Heart right ventricle (tissue), 16 donors: ENCODE data around the gene ADARB2. TPM values are rescaled to one million over a fixed set of nuclear protein-coding genes. Genes with fewer than 3 reads are reported as not detected.

Experiments
- ATAC-seq, 8 donors: fragments of 200-7000 bp; cut with Tn5 transposase; one replicate each; pipeline ENCODE4 v1.9.1; 2020; ENCODE audit warnings: mild to moderate bottlenecking in 8 of 8, moderate library complexity in 8 of 8, moderate number of reproducible peaks in 1 of 8
- DNase-seq, 2 donors: peaks; one replicate each; pipeline ENCODE4 v3.0.0-alpha.2; 2020
- H3K27ac ChIP-seq, 10 donors: fragments of 200-600 bp; sonication (generic) in 2 of 10; one replicate each; pipeline versions ENCODE4 v1.5.0 to v1.8.0; 2020 to 2022; ENCODE audit warnings: mild to moderate bottlenecking in 3 of 10
- H3K27me3 ChIP-seq, 7 donors: fragments of 200-600 bp; one replicate each; pipeline ENCODE4 v1.8.0; 2021 to 2022; ENCODE audit warnings: mild to moderate bottlenecking in 2 of 7
- H3K36me3 ChIP-seq, 9 donors: fragments of 200-600 bp; sonication (generic) in 1 of 9; one replicate each; pipeline versions ENCODE4 v1.5.0 to v1.8.0; 2020 to 2022; ENCODE audit warnings: mild to moderate bottlenecking in 2 of 9
- H3K4me1 ChIP-seq, 9 donors: fragments of 200-600 bp; sonication (generic) in 1 of 9; one replicate each; pipeline versions ENCODE4 v1.5.0 to v1.8.0; 2020 to 2022; ENCODE audit warnings: mild to moderate bottlenecking in 4 of 9
- H3K4me3 ChIP-seq, 10 donors: fragments of 200-600 bp; sonication (generic) in 2 of 10; one replicate each; pipeline versions ENCODE4 v1.5.0 to v1.8.0; 2020 to 2022; ENCODE audit warnings: mild to moderate bottlenecking in 7 of 10, moderate library complexity in 2 of 10
- H3K9me3 ChIP-seq, 11 donors: fragments of 200-600 bp in 10 of 11; sonication (generic) in 2 of 11; one replicate each; pipeline versions ENCODE4 v1.5.0 to v1.8.0; 2013 to 2022; ENCODE audit warnings: mild to moderate bottlenecking in 2 of 11, control low read depth in 1 of 11, moderate library complexity in 1 of 11
- CTCF ChIP-seq, 9 donors: fragments of 200-600 bp; sonication (generic) in 2 of 9; IDR thresholded peaks; one replicate each; pipeline versions ENCODE4 v1.5.0 to v1.8.0; 2021 to 2022; ENCODE audit warnings: antibody characterized with exemption in 9 of 9, mild to moderate bottlenecking in 5 of 9, moderate library complexity in 1 of 9
- WGBS, 2 donors: extraction: QIAGEN DNeasy Blood & Tissue Kit; methylation state at CpG; one replicate each; pipeline ENCODE4 v1.1.7; 2013; ENCODE audit warnings: inconsistent platforms in 1 of 2; 5-methylcytosine and 5-hydroxymethylcytosine counted together
- intact Hi-C, 10 donors: fragments of 100-400 bp; cut with DNase I; formaldehyde crosslinking; loops; one replicate each; pipeline versions ENCODE4 v1.11.1 to v1.14.2; 2022
- polyA plus RNA-seq, 2 donors: library from polyadenylated mRNA; stranded (reverse); fragments of 200-250 nt; gene quantifications; one replicate each; pipeline ENCODE4 v1.2.3, GENCODE V29; 2013
- total RNA-seq, 10 donors: library from RNA; stranded (reverse); fragmentation: NEBNext Ultra II Directional in 3 of 10; extraction: Animal tissue kit (Norgen Biotek cat#: 25700) in 3 of 10; gene quantifications; one replicate each; pipeline versions ENCODE4 v1.2.1 to v1.2.4, GENCODE V29; 2021 to 2023
- donor health status: Arrhythmogenic right ventricular cardiomyopathy.
- donor health status: ischemic (EF 13 %, LVEDD 7.1; RV severe dilation, severe dysfunction).
- donor health status: healthy with polysubstance abuse.
- donor health status: DM: no; HTN: yes; CAD: no.
- donor health status: DM: no; HTN: no; CAD: no.
- donor health status: ischemic (EF 25% LVEDD 6.9; RV normal size, moderate dysfunction).
- donor health status: ischemic (EF 25% LVEDD 5.7; RV mildly dilated, moderate dysfunction).
- donor health status: healthy.
- donor health status: DM: yes; HTN: yes; CAD: no.
- donor health status: Ischemic cardiomyopathy.
- donor health status: ischemic (EF 35%, LVEDD 5.7; RV mildly dilated, moderate dysfunction).
- donor health status: nonischemic (EF 11% LVEDD 7.7; RV severe dilation, severe dysfunction).
- donor health status: DM: yes; HTN: yes; CAD: no.
- donor health status: PGD.
- donor health status: ischemic (EF 29% LVEDD 5.4; RV normal size, mild dysfunction).
- donor health status: nonischemic (EF 23%, LVEDD 6.1; RV moderate dilation, normal function).

ADARB2 gene
- total and polyA plus RNA-seq, 12 donors = 0.08 to 0.47 (median 0.17) TPM; not detected in 2

- no peak for TF ChIP-seq CTCF (IDR thresholded peaks at IDR 0.05)
- Histone ChIP-seq H3K27me3 (peaks cover 0 to 28% (median 12%) of the 10 kb centered on the region in 7 donors), H3K4me3 (no peak overlapping the region), H3K4me1 (no peaks in the 10 kb centered on the region), H3K36me3 (no peaks in the 10 kb centered on the region), H3K27ac (no peak overlapping the region), H3K9me3 (no peaks in the 10 kb centered on the region)
- intact Hi-C loops = no loop called here
- DNase-seq (no peak), ATAC-seq (no peak)
- 74 to 81% methylated on average over 8 of the region's 8 CpGs for WGBS, 2 donors
Measured at GRCh38 chr10:1284076-1284475, 453.2 kb downstream of the ADARB2 start.

- H3K9me3 ChIP-seq = no peaks in the 10 kb centered on the region
- H3K27me3 ChIP-seq = peaks cover 0 to 27% (median 12%) of the 10 kb centered on the region in 7 donors
- whole genome bisulfite sequencing, 2 donors = 81 to 84% methylated on average over 9 of the region's 9 CpGs
- no peak for TF ChIP-seq CTCF (IDR thresholded peaks at IDR 0.05)
- no peak for ATAC-seq
- H3K36me3 ChIP-seq = no peaks in the 10 kb centered on the region
- no peak overlapping the region for H3K27ac ChIP-seq
- no peaks in the 10 kb centered on the region for H3K4me1 ChIP-seq
- no peak overlapping the region for H3K4me3 ChIP-seq
- intact Hi-C loops = no loop called here
- no peak for DNase-seq
Measured at GRCh38 chr10:1281405-1281782, 455.9 kb downstream of the ADARB2 start.

GRCh38 chr10:1280466-1281404 is 456.6 kb downstream of the ADARB2 start:
- Histone ChIP-seq H3K4me3 (no peak overlapping the region), H3K27me3 (peaks cover 0 to 26% (median 12%) of the 10 kb centered on the region in 7 donors), H3K9me3 (no peaks in the 10 kb centered on the region), H3K4me1 (no peaks in the 10 kb centered on the region), H3K36me3 (no peaks in the 10 kb centered on the region), H3K27ac (no peak overlapping the region)
- TF ChIP-seq CTCF (IDR thresholded peaks at IDR 0.05) = no peak
- DNase-seq (no peak), ATAC-seq (no peak)
- intact Hi-C loops = no loop called here
- 58 to 62% methylated on average over 19 of the region's 19 CpGs for WGBS, 2 donors

- intact Hi-C loops = no loop called here
Measured at GRCh38 chr10:1278306-1278705, 459.0 kb downstream of the ADARB2 start.

More at GRCh38 chr10:1278306-1278705, 459.0 kb downstream of the ADARB2 start:
- Histone ChIP-seq H3K27me3 (peaks cover 0 to 21% (median 6%) of the 10 kb centered on the region in 7 donors), H3K4me1 (no peaks in the 10 kb centered on the region), H3K36me3 (no peaks in the 10 kb centered on the region), H3K4me3 (no peak overlapping the region), H3K27ac (no peak overlapping the region), H3K9me3 (no peaks in the 10 kb centered on the region)
- DNase-seq = no peak
- WGBS, 2 donors = 59% methylated on average over 3 of the region's 3 CpGs
- ATAC-seq = no peak
- no peak for TF ChIP-seq CTCF (IDR thresholded peaks at IDR 0.05)
